Coronary artery (tissue), 2 donors: ENCODE data around the gene BAIAP2L1.

Experiments used
- DNase-seq: peaks from one replicate; pipeline ENCODE4 v3.0.0-alpha.2; 2017; ENCODE audit warnings: low spot score
- H3K27ac ChIP-seq, 2 donors: fragments of 200-600 bp; sonication (generic); one replicate each; pipeline ENCODE4 v1.5.1; 2016 to 2019
- H3K4me3 ChIP-seq: fragments of 200-600 bp; sonication (generic); 2 replicates; pipeline ENCODE4 v1.5.1; 2016; ENCODE audit warnings: mild to moderate bottlenecking, moderate library complexity
- CTCF ChIP-seq: fragments of 200-600 bp; sonication (generic); IDR thresholded peaks from one replicate; pipeline ENCODE4 v1.5.1; 2019; ENCODE audit warnings: antibody characterized with exemption

Gene BAIAP2L1

GRCh38 chr7:98280296-98280695 lies 120.6 kb downstream of the BAIAP2L1 start:
- DNase-seq = no peak
- TF ChIP-seq CTCF = no peak
- H3K27ac ChIP-seq = peak overlapping the region; percentile 83 to 100
- peak overlapping the region; percentile 99 for H3K4me3 ChIP-seq

GRCh38 chr7:98278936-98279335 lies 122.0 kb downstream of the BAIAP2L1 start:
- no peak for DNase-seq
- Histone ChIP-seq H3K4me3 (no peak overlapping the region), H3K27ac (no peak overlapping the region)
- no peak for TF ChIP-seq CTCF

DNA sequence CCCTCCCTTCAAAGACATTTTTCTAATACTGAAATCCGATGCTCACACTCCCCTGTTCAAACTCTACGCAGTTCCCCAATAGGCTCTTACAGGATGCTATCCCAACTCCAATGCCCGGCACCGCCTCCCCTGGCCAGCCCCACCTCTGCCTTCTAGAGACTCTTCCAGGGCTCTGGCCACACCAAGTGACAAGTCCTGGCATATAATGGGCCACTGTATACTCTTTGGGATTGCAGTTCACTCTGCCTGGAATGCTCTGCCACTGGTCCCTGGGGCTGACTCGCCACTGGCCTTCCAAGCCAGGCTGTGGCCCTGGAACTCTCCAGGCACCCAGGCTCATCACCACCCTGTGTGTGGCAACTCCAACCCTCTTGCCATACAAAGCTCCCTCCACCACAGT lies 122.5 kb downstream of the BAIAP2L1 start:
- peak; percentile 69 for DNase-seq
- H3K4me3 ChIP-seq = no peak overlapping the region
- TF ChIP-seq CTCF = no peak
- no peak overlapping the region for H3K27ac ChIP-seq

- H3K4me3 ChIP-seq = no peak overlapping the region
- H3K27ac ChIP-seq = peak overlapping the region in 1 of 2 donors; percentile 35
- TF ChIP-seq CTCF = no peak
- DNase-seq = peak; percentile 64
Observed at GRCh38 chr7:98276241-98276761, 124.6 kb downstream of the BAIAP2L1 start.

GRCh38 chr7:98267303-98267702 lies 133.6 kb downstream of the BAIAP2L1 start:
- no peak overlapping the region for H3K27ac ChIP-seq
- no peak for DNase-seq
- no peak overlapping the region for H3K4me3 ChIP-seq
- no peak for TF ChIP-seq CTCF

GRCh38 chr7:98266840-98267239 lies 134.1 kb downstream of the BAIAP2L1 start:
- DNase-seq = no peak
- no peak for TF ChIP-seq CTCF
- H3K4me3 ChIP-seq = no peak overlapping the region
- H3K27ac ChIP-seq = no peak overlapping the region

DNA sequence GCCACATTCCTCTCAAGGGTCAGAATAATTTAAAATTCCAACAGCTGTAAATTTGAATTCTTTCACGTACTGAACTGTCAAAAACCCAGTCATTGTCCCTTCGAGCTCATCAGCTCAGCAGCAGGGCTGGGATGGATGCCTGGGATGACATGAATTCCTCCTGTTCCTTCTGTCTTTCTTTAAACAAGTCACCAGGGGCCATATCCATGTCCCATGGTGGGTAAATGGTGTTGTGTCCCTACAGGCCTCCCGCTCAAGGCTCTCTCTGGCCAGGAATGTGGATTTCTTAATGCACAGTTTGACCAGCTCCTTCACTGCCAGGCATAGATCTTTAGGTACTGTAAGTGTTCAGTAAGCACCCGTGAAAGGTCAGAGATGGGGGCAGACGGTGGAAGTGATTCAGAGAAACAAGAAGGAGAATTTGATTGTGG lies 135.0 kb downstream of the BAIAP2L1 start:
- H3K4me3 ChIP-seq = no peak overlapping the region
- DNase-seq = no peak
- no peak overlapping the region for H3K27ac ChIP-seq
- no peak for TF ChIP-seq CTCF
